Renal cortex interstitium (tissue), 11 donors: ENCODE results near the gene NXN. TPM values are rescaled to one million over a fixed set of nuclear protein-coding genes. Genes with fewer than 3 reads are reported as not detected.
"Not testable (repeated sequence)": the region's sequence is repeated elsewhere in the genome, so short reads cannot be mapped to it uniquely, and the experiment has no call there.

ENCODE experiments used
- DNase-seq, 11 donors: peaks; one replicate each; pipeline ENCODE4 v3.0.0-alpha.2; 2013; ENCODE audit warnings: low read depth in 9 of 11, low spot score in 4 of 11; ENCODE audit errors: extremely low read depth in 1 of 11
- polyA plus RNA-seq, 3 donors: library from polyadenylated mRNA; unstranded; fragments of 120-200 nt; gene quantifications; one replicate each; pipeline ENCODE4 v1.2.1, GENCODE V29; 2013; ENCODE audit not compliant: insufficient read length in 3 of 3

Gene NXN
- polyA plus RNA-seq, 3 donors = 29.9 to 38.5 (median 33.1) TPM

- DNase-seq = no peak
Measured at GRCh38 chr17:881778-882177, 97.8 kb downstream of the NXN start.

- DNase-seq = no peak
Measured at GRCh38 chr17:880443-881269, 98.9 kb downstream of the NXN start.

- DNase-seq = peak in 4 of 11 donors; percentile 51 to 65 (median 61)
Measured at GRCh38 chr17:879546-880442, 99.8 kb downstream of the NXN start.

GRCh38 chr17:877630-878029 is 101.9 kb downstream of the NXN start:
- no peak for DNase-seq

GRCh38 chr17:876272-876671 is 103.3 kb downstream of the NXN start:
- no peak for DNase-seq

- DNase-seq = not testable (repeated sequence)
Measured at GRCh38 chr17:874590-874989, 105.0 kb downstream of the NXN start.

GRCh38 chr17:872855-873254 is 106.7 kb downstream of the NXN start:
- no peak for DNase-seq

- DNase-seq = no peak
Measured at GRCh38 chr17:871751-872519, 107.6 kb downstream of the NXN start.

GRCh38 chr17:869567-870525 is 109.7 kb downstream of the NXN start:
- DNase-seq = no peak

- no peak for DNase-seq
Measured at GRCh38 chr17:869086-869485, 110.5 kb downstream of the NXN start.

- no peak for DNase-seq
Measured at GRCh38 chr17:867896-868489, 111.6 kb downstream of the NXN start.

GRCh38 chr17:867238-867637 is 112.3 kb downstream of the NXN start:
- DNase-seq = not testable (repeated sequence)

GRCh38 chr17:866568-867103 is 112.9 kb downstream of the NXN start:
- no peak for DNase-seq

GRCh38 chr17:864315-864714 is 115.3 kb downstream of the NXN start:
- no peak for DNase-seq

- no peak for DNase-seq
Measured at GRCh38 chr17:863880-864279, 115.7 kb downstream of the NXN start.

- no peak for DNase-seq
Measured at GRCh38 chr17:862582-862981, 117.0 kb downstream of the NXN start.

GRCh38 chr17:861364-861763 is 118.2 kb downstream of the NXN start:
- DNase-seq = no peak

- no peak for DNase-seq
Measured at GRCh38 chr17:860805-861204, 118.8 kb downstream of the NXN start.
